ENCODE results near the gene PCDH9.

DNA sequence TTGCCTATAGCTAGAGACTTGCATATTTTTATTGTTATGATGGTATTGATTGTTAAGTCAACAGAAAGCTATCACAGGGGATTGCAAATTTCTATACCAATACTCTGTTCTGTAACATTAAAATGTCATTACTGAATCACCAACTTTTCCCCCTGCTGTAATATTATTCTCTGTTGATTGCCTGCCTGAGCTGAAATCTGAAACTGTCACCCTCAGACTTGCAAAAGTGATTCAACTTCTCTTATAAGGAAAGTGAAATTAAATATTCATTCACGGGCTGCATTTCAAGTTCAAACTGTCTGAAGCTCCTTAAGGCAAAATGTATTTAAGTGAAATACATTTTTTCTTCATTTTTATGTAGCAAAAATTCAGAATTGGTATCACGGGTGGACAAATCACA lies 723.2 kb downstream of the PCDH9 start:
- TF ChIP-seq, protein P1, sequence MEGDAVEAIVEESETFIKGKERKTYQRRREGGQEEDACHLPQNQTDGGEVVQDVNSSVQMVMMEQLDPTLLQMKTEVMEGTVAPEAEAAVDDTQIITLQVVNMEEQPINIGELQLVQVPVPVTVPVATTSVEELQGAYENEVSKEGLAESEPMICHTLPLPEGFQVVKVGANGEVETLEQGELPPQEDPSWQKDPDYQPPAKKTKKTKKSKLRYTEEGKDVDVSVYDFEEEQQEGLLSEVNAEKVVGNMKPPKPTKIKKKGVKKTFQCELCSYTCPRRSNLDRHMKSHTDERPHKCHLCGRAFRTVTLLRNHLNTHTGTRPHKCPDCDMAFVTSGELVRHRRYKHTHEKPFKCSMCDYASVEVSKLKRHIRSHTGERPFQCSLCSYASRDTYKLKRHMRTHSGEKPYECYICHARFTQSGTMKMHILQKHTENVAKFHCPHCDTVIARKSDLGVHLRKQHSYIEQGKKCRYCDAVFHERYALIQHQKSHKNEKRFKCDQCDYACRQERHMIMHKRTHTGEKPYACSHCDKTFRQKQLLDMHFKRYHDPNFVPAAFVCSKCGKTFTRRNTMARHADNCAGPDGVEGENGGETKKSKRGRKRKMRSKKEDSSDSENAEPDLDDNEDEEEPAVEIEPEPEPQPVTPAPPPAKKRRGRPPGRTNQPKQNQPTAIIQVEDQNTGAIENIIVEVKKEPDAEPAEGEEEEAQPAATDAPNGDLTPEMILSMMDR (conservative IDR thresholded peaks at IDR 0.05; ENCODE audit: low read depth, low read length): no peak
- no peak for TF ChIP-seq EZH2 (IDR thresholded peaks at IDR 0.05; ENCODE audit: borderline replicate concordance, low read depth, low read length, poor library complexity, severe bottlenecking)

Data from A673 (cell line).